WERI-Rb-1 (cell line): ENCODE measurements around the gene FIS1.
"Not testable (repeated sequence)": the region's sequence is repeated elsewhere in the genome, so short reads cannot be mapped to it uniquely, and the experiment has no call there.

Source experiments
- DNase-seq: peaks from one replicate; pipeline ENCODE4 v3.0.0-alpha.2; 2020
- H3K27ac ChIP-seq: fragments of 250-450 bp; sonication (Bioruptor Pico); 2 replicates; pipeline ENCODE4 v1.5.1; 2020; ENCODE audit warnings: mild to moderate bottlenecking, moderate library complexity
- H3K27me3 ChIP-seq: fragments of 250-450 bp; sonication (Bioruptor Pico); 2 replicates; pipeline ENCODE4 v1.5.1; 2021; ENCODE audit warnings: mild to moderate bottlenecking, low read depth, moderate library complexity; ENCODE audit not compliant: insufficient read depth, severe bottlenecking
- H3K36me3 ChIP-seq: fragments of 250-450 bp; sonication (Bioruptor Pico); 2 replicates; pipeline ENCODE4 v1.5.1; 2020; ENCODE audit warnings: mild to moderate bottlenecking, moderate library complexity
- H3K4me3 ChIP-seq: 2 replicates; pipeline ENCODE4 v1.5.1; 2011; ENCODE audit warnings: low read depth, mild to moderate bottlenecking, control low read depth, low read length
- H3K9me3 ChIP-seq: fragments of 250-450 bp; sonication (Bioruptor Pico); 2 replicates; pipeline ENCODE4 v1.5.1; 2021; ENCODE audit warnings: mild to moderate bottlenecking, moderate library complexity; ENCODE audit not compliant: severe bottlenecking
- CTCF ChIP-seq: IDR thresholded peaks from 2 replicates; pipeline ENCODE4 v1.5.1; 2011; ENCODE audit warnings: low read depth, mild to moderate bottlenecking, control low read depth, inconsistent platforms, low read length

Gene FIS1

GRCh38 chr7:101210143-101210542 lies 34.7 kb downstream of the FIS1 start:
- Histone ChIP-seq H3K27ac (no peak overlapping the region), H3K4me3 (no peak overlapping the region), H3K27me3 (no peaks in the 10 kb centered on the region), H3K36me3 (peaks cover 50% of the 10 kb centered on the region), H3K9me3 (no peaks in the 10 kb centered on the region)
- no peak for DNase-seq
- TF ChIP-seq CTCF = no peak

GRCh38 chr7:101208794-101209193 lies 36.1 kb downstream of the FIS1 start:
- DNase-seq = no peak
- Histone ChIP-seq H3K36me3 (peaks cover 40% of the 10 kb centered on the region), H3K27me3 (no peaks in the 10 kb centered on the region), H3K4me3 (no peak overlapping the region), H3K9me3 (no peaks in the 10 kb centered on the region), H3K27ac (no peak overlapping the region)
- no peak for TF ChIP-seq CTCF

GRCh38 chr7:101207459-101207858 lies 37.4 kb downstream of the FIS1 start:
- H3K36me3 ChIP-seq = peaks cover 40% of the 10 kb centered on the region
- no peak overlapping the region for H3K27ac ChIP-seq
- no peak overlapping the region for H3K4me3 ChIP-seq
- H3K27me3 ChIP-seq = peaks cover under 1% of the 10 kb centered on the region
- TF ChIP-seq CTCF = no peak
- H3K9me3 ChIP-seq = no peaks in the 10 kb centered on the region
- DNase-seq = no peak

- peaks cover 36% of the 10 kb centered on the region for H3K36me3 ChIP-seq
Measured at GRCh38 chr7:101206665-101207042, 38.2 kb downstream of the FIS1 start.

GRCh38 chr7:101205901-101206664 lies 38.8 kb downstream of the FIS1 start:
- H3K9me3 ChIP-seq = no peaks in the 10 kb centered on the region
- peaks cover 30% of the 10 kb centered on the region for H3K36me3 ChIP-seq
- H3K27ac ChIP-seq = no peak overlapping the region
- H3K27me3 ChIP-seq = peaks cover 10% of the 10 kb centered on the region
- DNase-seq = no peak
- no peak for TF ChIP-seq CTCF
- H3K4me3 ChIP-seq = no peak overlapping the region

More at GRCh38 chr7:101206665-101207042, 38.2 kb downstream of the FIS1 start:
- peaks cover 9% of the 10 kb centered on the region for H3K27me3 ChIP-seq
- no peak overlapping the region for H3K4me3 ChIP-seq
- TF ChIP-seq CTCF = no peak
- no peak overlapping the region for H3K27ac ChIP-seq
- H3K9me3 ChIP-seq = no peaks in the 10 kb centered on the region
- no peak for DNase-seq

GRCh38 chr7:101203740-101204738 lies 40.8 kb downstream of the FIS1 start:
- not testable (repeated sequence) for DNase-seq, H3K27me3 ChIP-seq, H3K4me3 ChIP-seq, H3K27ac ChIP-seq, H3K9me3 ChIP-seq
- peaks cover 17% of the 10 kb centered on the region for H3K36me3 ChIP-seq
